LNCaP clone FGC (cell line): ENCODE measurements around the gene SLC25A15.

Source experiments
- DNase-seq: peaks from one replicate; pipeline ENCODE4 v3.0.0-alpha.2; 2011; ENCODE audit warnings: low read depth
- H3K4me3 ChIP-seq: 2 replicates; pipeline ENCODE4 v1.5.1; 2011; ENCODE audit warnings: mild to moderate bottlenecking, low read depth, low read length, control low read depth
- TF ChIP-seq, protein P1 (sequence below): IDR thresholded peaks from 2 replicates; pipeline ENCODE4 v1.5.1; 2012; ENCODE audit warnings: mild to moderate bottlenecking; ENCODE audit not compliant: control insufficient read depth, insufficient read depth; ENCODE audit errors: extremely low read depth

SLC25A15 gene

DNA sequence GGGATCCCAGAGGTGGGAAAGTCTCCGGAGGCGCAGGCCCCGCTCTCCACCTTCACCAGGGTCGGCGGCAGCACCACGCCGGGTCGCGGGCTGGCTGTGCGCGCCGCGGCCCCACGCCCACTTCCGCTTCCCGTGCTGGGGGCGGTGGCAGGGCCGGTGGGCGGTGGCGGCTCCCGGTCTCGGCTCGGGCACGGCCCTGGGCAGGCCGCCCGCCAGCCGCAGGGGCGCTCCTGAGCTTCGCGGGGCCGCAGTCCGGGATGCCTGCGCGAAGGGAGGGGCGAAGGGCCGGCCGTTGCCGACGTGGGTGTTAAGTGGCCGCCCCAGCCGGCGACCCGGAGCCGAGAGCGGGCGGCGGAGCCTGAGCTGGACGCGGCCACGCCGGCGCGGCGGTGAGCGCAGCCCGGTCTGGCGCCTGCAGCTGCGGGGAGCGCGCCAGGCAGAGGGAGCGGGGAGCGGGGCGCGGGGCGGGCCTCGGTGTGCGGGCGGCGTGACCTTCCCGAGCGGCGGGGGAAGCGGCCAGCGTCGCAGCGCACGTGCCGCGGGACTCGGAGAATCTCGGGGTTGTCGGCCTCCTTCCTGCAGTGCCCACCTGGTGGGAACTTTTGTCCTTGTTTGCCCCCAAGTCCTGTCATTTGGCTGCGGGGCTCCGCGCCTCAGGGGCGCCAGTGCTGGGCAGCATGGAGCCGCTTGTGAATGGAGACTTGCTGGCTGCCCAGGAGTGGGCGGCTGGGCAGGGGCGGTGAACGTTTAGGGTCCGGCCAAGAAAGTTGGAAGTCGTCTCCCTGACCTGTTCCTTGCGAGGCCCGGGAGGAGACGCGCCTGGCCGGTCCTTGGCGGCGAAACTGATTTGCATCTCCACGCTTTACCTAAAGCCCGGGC, at the start of gene SLC25A15:
Gene SLC25A15, plus strand, starts transcription at position 337 of the 879 bp plus-strand sequence. CDS start 3,616 bp downstream, outside the sequence.
- DNase-seq: no peak
- TF ChIP-seq, protein P1, sequence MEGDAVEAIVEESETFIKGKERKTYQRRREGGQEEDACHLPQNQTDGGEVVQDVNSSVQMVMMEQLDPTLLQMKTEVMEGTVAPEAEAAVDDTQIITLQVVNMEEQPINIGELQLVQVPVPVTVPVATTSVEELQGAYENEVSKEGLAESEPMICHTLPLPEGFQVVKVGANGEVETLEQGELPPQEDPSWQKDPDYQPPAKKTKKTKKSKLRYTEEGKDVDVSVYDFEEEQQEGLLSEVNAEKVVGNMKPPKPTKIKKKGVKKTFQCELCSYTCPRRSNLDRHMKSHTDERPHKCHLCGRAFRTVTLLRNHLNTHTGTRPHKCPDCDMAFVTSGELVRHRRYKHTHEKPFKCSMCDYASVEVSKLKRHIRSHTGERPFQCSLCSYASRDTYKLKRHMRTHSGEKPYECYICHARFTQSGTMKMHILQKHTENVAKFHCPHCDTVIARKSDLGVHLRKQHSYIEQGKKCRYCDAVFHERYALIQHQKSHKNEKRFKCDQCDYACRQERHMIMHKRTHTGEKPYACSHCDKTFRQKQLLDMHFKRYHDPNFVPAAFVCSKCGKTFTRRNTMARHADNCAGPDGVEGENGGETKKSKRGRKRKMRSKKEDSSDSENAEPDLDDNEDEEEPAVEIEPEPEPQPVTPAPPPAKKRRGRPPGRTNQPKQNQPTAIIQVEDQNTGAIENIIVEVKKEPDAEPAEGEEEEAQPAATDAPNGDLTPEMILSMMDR: peak; percentile 26; the same call in 1 of the 2 replicates
- peak within 1 kb of the TSS; percentile 66 for H3K4me3 ChIP-seq

DNA sequence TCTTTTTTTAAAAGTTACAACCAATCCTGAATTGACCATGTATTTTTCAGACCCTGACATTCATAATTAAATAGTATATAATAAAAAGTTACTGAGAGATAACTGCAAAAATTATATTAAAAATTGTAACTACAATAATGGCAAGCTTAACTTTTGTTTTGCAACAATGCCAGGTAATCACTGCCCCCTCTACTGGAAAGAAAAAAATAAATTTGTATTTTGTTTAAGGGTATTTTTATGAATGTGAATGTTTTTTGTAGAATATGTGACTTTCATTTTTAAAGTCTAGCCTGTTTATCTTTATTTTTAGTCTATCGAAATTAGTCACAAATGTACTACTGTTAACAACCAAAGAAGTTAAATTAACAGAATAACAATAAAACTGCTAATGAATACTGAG, 40.1 kb upstream of the SLC25A15 start:
- no peak for DNase-seq
- H3K4me3 ChIP-seq: no peak overlapping the region
- TF ChIP-seq, protein P1: no peak

DNA sequence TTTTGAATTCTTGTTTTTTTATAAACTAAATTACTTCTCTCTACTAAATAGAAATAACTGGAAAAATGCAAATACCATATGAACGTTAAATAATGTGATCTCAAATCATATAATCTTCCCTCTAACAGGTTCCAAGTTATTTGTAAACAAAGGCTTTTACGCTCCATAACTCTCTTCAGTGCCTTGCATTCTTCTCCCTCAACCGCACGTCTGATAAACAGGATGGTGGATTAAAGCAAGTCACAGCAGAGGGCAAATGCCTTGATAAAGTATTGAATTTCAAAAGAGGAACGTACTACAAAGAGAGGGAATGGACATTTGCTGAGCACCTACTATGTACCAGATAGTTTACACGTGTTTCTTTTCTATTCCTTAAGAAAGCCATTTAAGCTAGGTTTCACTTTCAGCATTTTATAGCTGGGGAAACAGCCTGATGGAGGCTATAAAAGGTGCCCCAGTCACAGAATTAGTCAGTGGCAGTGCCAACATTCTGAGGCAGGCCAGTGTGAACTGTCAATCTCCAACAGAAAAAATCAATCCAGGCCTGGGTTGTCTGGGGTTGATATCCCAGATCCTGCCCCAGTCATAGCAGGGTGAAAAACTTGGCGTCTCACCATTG, 34.2 kb upstream of the SLC25A15 start:
- no peak for DNase-seq
- no peak overlapping the region for H3K4me3 ChIP-seq
- TF ChIP-seq, protein P1: no peak

- no peak overlapping the region for H3K4me3 ChIP-seq
- TF ChIP-seq, protein P1: no peak
These were observed 33.4 kb upstream of the SLC25A15 start for GRCh38 chr13:40756042-40756441.

GRCh38 chr13:40758811-40759210, 30.6 kb upstream of the SLC25A15 start:
- no peak for DNase-seq
- no peak overlapping the region for H3K4me3 ChIP-seq

More at GRCh38 chr13:40756042-40756441, 33.4 kb upstream of the SLC25A15 start:
- DNase-seq: no peak

GRCh38 chr13:40762849-40763248, 26.6 kb upstream of the SLC25A15 start:
- DNase-seq: no peak
- H3K4me3 ChIP-seq: no peak overlapping the region
- TF ChIP-seq, protein P1: no peak

More at GRCh38 chr13:40758811-40759210, 30.6 kb upstream of the SLC25A15 start:
- TF ChIP-seq, protein P1: no peak
